Erythroblast (primary cell): ENCODE results near the gene SKI.

Experiments
- GATA1 ChIP-seq: IDR thresholded peaks from 2 replicates; pipeline ENCODE4 v1.6.1; 2011; ENCODE audit warnings: low read depth, mild to moderate bottlenecking, control low read depth, low read length, moderate library complexity
- POLR2A ChIP-seq: IDR thresholded peaks from 2 replicates; pipeline ENCODE4 v1.6.1; 2011; ENCODE audit warnings: mild to moderate bottlenecking, low read length

- TF ChIP-seq POLR2A (no peak), GATA1 (no peak)
These were observed 109.0 kb downstream of the SKI start for GRCh38 chr1:2337081-2337480.
